Nephron (organoid): Measurements from ENCODE around the gene CDKAL1.
"Not testable (repeated sequence)": the region's sequence is repeated elsewhere in the genome, so short reads cannot be mapped to it uniquely, and the experiment has no call there.

Experiments used
- H3K27ac Mint-ChIP-seq, 3 experiments: 2 replicates each; pipeline ENCODE4 v1.8.0; 2020; ENCODE audit warnings: mixed read lengths in 3 of 3, mild to moderate bottlenecking in 2 of 3, moderate library complexity in 1 of 3
- H3K27me3 Mint-ChIP-seq: 2 replicates; pipeline ENCODE4 v1.8.0; 2021; ENCODE audit warnings: low read depth, mild to moderate bottlenecking, moderate library complexity, mixed read lengths
- H3K36me3 Mint-ChIP-seq: 2 replicates; pipeline ENCODE4 v1.8.0; 2020; ENCODE audit warnings: low read depth, mixed read lengths
- H3K4me1 Mint-ChIP-seq: 2 replicates; pipeline ENCODE4 v1.8.0; 2020; ENCODE audit warnings: mixed read lengths
- H3K4me3 Mint-ChIP-seq, 3 experiments: 2 replicates each; pipeline ENCODE4 v1.8.0; 2020; ENCODE audit warnings: mild to moderate bottlenecking in 3 of 3, mixed read lengths in 3 of 3, moderate library complexity in 2 of 3
- H3K9me3 Mint-ChIP-seq: 2 replicates; pipeline ENCODE4 v1.8.0; 2020; ENCODE audit warnings: mixed read lengths
- TF ChIP-seq, protein P1 (sequence below), 3 experiments: fragments of 200-600 bp; sonication (generic); IDR thresholded peaks; one replicate each; pipeline ENCODE4 v1.5.0; 2021; ENCODE audit warnings: antibody characterized with exemption in 3 of 3; ENCODE audit not compliant: unreplicated experiment in 3 of 3

The CDKAL1 gene

GRCh38 chr6:21240709-21241108 is 706.5 kb downstream of the CDKAL1 start:
- peaks cover 27% of the 10 kb centered on the region for H3K9me3 Mint-ChIP-seq
- peaks cover 29% of the 10 kb centered on the region for H3K36me3 Mint-ChIP-seq
- H3K27me3 Mint-ChIP-seq, result no peaks in the 10 kb centered on the region
- no peak overlapping the region for H3K4me3 Mint-ChIP-seq
- no peak overlapping the region for H3K27ac Mint-ChIP-seq
- TF ChIP-seq, protein P1, sequence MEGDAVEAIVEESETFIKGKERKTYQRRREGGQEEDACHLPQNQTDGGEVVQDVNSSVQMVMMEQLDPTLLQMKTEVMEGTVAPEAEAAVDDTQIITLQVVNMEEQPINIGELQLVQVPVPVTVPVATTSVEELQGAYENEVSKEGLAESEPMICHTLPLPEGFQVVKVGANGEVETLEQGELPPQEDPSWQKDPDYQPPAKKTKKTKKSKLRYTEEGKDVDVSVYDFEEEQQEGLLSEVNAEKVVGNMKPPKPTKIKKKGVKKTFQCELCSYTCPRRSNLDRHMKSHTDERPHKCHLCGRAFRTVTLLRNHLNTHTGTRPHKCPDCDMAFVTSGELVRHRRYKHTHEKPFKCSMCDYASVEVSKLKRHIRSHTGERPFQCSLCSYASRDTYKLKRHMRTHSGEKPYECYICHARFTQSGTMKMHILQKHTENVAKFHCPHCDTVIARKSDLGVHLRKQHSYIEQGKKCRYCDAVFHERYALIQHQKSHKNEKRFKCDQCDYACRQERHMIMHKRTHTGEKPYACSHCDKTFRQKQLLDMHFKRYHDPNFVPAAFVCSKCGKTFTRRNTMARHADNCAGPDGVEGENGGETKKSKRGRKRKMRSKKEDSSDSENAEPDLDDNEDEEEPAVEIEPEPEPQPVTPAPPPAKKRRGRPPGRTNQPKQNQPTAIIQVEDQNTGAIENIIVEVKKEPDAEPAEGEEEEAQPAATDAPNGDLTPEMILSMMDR (IDR thresholded peaks at IDR 0.05; ENCODE audit: unreplicated experiment in 3 of 3), result no peak
- H3K4me1 Mint-ChIP-seq, result no peaks in the 10 kb centered on the region

GRCh38 chr6:21241231-21242130 is 707.2 kb downstream of the CDKAL1 start:
- H3K36me3 Mint-ChIP-seq, result peaks cover 25% of the 10 kb centered on the region
- peaks cover 27% of the 10 kb centered on the region for H3K9me3 Mint-ChIP-seq
- TF ChIP-seq, protein P1 (IDR thresholded peaks at IDR 0.05; ENCODE audit: unreplicated experiment in 3 of 3), result no peak
- no peaks in the 10 kb centered on the region for H3K27me3 Mint-ChIP-seq
- no peak overlapping the region for H3K4me3 Mint-ChIP-seq
- no peak overlapping the region for H3K27ac Mint-ChIP-seq
- no peaks in the 10 kb centered on the region for H3K4me1 Mint-ChIP-seq

GRCh38 chr6:21244897-21245470 is 710.7 kb downstream of the CDKAL1 start:
- H3K27ac Mint-ChIP-seq, result no peak overlapping the region
- no peak overlapping the region for H3K4me3 Mint-ChIP-seq
- TF ChIP-seq, protein P1 (IDR thresholded peaks at IDR 0.05; ENCODE audit: unreplicated experiment in 3 of 3), result no peak
- no peaks in the 10 kb centered on the region for H3K4me1 Mint-ChIP-seq
- H3K27me3 Mint-ChIP-seq, result no peaks in the 10 kb centered on the region
- H3K36me3 Mint-ChIP-seq, result no peaks in the 10 kb centered on the region
- H3K9me3 Mint-ChIP-seq, result peaks cover 8% of the 10 kb centered on the region

- Mint-ChIP-seq H3K36me3 (no peaks in the 10 kb centered on the region), H3K27ac (no peak overlapping the region), H3K4me3 (no peak overlapping the region), H3K9me3 (peaks cover 8% of the 10 kb centered on the region), H3K27me3 (no peaks in the 10 kb centered on the region), H3K4me1 (no peaks in the 10 kb centered on the region)
- TF ChIP-seq, protein P1 (IDR thresholded peaks at IDR 0.05; ENCODE audit: unreplicated experiment in 3 of 3), result no peak
Observed at GRCh38 chr6:21245488-21245887, 711.2 kb downstream of the CDKAL1 start.

DNA sequence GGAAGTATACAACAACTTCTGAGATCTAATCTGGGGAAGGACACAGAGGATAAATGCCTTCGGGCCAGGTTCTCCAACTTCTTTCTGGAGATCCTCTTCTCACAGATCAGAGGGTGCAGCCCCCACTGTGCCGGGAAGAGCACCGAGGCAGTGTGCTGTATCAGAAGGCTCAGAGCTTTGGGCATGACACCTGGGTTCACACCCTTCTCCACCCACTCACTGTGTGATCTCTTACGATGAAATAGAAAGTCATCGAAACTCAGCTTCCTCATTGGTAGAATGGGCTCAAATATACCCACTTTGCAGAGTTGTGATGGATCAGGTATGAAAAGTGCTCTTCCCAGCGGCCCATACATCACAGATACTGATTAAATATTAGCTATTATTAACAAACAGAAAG is 711.8 kb downstream of the CDKAL1 start:
- TF ChIP-seq, protein P1 (IDR thresholded peaks at IDR 0.05; ENCODE audit: unreplicated experiment in 3 of 3), result no peak
- H3K36me3 Mint-ChIP-seq, result no peaks in the 10 kb centered on the region

GRCh38 chr6:21254460-21254859 is 720.2 kb downstream of the CDKAL1 start:
- not testable (repeated sequence) for H3K36me3 Mint-ChIP-seq, H3K27me3 Mint-ChIP-seq, H3K4me1 Mint-ChIP-seq, H3K27ac Mint-ChIP-seq, H3K4me3 Mint-ChIP-seq
- H3K9me3 Mint-ChIP-seq, result peaks cover 27% of the 10 kb centered on the region

More for the DNA sequence above, 711.8 kb downstream of the CDKAL1 start:
- Mint-ChIP-seq H3K27me3 (no peaks in the 10 kb centered on the region), H3K4me1 (no peaks in the 10 kb centered on the region), H3K27ac (no peak overlapping the region), H3K4me3 (no peak overlapping the region), H3K9me3 (peaks cover 8% of the 10 kb centered on the region)
